NK-92 treated with Interleukin-12 subunit alpha and Interleukin-12 subunit beta, amount 100 ng/mL, for 24 hours (cell line): ENCODE data around the gene EXTL1.

Source experiments
- DNase-seq: peaks from one replicate; lab custom pipeline; 2025; lab: John Stamatoyannopoulos, UW

EXTL1 gene

DNA sequence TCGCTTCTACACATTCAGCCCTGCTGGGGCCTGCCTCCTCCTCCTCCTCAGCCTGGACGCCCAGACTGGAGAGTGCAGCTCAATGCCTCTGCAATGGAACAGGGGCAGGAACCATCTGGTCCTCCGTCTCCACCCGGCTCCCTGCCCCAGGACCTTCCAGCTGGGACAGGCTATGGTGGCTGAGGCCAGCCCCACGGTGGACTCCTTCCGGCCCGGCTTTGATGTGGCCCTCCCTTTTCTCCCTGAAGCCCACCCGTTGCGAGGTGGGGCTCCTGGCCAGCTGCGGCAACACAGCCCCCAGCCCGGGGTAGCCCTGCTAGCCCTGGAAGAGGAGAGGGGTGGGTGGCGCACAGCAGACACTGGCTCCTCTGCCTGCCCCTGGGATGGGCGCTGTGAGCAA, 1.4 kb downstream of the EXTL1 start:
- no peak for DNase-seq

DNA sequence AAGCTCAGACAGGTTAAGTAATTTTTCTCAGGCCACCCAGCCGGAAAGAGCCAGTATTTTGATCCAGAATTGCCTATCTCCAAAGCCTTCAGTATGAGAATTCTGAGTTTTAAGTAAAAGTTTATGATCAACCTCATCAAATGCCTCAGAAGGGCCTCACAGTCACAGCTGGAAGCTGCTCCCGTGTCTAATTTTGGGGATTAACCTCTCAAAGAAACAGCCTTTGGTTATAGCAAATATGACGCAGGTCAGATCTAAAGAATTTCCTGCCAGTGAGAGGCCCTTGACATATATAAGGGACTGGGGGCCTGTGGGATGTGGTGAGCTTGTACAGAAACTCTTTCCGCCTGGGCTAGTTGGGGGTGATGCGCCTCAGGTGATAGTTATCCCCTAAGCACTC, 2.3 kb downstream of the EXTL1 start:
- no peak for DNase-seq

DNA sequence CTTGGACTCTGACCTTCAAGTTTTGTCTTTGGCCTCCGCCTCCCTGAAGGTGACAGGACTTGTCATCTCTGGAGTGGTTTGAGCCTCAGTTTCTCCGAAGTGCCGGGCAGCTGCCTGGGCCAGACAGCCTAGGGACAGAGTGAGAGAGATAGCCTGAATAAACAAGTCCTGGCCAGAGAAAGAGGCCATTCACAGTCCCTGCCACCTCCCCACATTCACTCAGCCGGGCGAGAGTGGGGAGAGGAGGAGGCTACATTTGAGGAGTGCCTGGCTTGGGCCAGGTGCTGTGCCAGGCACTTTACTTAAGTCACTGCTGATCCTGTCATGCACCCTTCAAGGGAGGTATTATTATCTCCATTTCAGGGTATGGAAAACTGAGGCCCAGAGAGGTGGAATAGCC, 3.5 kb downstream of the EXTL1 start:
- DNase-seq = no peak

DNA sequence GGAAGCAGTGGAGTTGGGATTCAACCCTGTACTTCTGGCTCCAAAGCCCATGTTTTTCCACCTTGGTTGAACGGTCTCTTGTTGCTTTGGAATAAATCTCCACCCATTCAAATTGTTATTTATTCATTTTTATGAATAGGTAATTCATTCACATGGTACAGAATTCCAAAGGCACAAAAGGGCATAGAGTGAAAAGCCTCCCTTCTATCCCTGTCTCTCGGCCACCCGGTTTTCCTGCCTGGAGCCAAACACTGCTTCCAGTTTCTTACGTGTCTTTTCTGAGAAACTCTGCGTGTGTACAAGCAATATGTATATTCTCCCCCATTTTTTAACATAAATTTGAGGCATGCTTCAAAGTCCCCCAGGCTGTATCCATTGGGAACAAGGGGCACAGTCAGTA, 3.9 kb downstream of the EXTL1 start:
- no peak for DNase-seq

DNA sequence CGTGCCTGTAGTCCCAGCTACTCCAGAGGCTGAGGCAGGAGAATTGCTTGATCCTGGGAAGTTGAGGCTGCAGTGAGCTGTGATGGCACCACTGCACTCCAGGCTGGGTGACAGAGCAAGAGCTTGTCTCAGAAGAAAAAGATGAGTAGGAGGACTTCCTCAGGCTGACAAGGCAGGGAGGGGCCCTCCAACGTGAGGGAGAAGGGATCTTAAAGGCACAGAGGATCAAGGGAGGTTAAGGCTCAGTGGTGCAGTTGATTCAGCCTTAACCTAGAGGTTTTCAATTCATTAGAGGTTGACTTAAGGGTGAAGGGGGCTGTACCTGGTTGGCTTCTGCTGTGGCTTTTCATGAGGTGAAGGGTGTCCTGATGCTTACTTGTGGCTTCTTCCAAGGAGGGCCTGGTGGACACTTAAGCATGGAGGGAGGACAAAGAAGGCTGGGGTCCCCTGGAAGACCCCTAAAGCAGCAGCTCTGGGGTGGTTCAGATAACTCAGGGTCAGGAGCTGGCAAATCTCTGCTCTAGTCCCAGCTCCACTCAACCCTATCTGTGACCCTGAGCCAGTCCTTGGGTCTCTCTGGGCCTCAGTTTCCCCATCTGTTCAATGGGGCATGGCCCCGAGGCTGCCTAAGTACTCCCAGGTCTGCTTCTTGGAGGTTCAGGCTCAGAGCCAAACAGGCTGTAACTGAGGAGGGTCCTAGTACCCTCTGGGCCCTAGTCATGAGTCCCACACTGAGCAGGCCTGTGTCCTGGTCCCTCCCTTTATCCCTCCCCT, 6.3 kb downstream of the EXTL1 start:
- no peak for DNase-seq

DNA sequence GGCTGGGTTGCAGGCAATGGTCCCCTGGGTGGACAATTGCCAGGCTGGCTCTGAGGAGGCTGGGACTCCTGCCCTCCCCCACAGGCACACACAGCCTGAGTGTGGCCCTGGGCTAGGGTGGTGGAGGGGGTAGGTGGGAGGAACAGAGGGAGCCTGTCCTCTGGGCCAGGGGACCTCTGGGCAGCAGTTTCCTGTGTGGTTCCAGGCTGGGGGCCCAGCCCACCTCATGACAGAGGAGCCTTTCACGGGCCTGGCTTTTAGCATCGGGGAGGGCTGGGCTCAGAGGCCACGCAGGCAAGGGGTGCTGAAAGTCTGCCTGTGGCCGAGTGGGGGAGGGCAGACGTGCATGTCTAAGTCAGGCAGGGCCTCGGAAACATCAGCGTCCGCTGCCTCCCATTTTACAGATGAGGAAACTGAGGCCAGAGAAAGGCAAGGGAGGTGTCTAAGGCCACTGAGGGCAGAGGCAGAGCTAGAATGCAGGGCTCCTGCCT, 7.0 kb downstream of the EXTL1 start:
- no peak for DNase-seq

DNA sequence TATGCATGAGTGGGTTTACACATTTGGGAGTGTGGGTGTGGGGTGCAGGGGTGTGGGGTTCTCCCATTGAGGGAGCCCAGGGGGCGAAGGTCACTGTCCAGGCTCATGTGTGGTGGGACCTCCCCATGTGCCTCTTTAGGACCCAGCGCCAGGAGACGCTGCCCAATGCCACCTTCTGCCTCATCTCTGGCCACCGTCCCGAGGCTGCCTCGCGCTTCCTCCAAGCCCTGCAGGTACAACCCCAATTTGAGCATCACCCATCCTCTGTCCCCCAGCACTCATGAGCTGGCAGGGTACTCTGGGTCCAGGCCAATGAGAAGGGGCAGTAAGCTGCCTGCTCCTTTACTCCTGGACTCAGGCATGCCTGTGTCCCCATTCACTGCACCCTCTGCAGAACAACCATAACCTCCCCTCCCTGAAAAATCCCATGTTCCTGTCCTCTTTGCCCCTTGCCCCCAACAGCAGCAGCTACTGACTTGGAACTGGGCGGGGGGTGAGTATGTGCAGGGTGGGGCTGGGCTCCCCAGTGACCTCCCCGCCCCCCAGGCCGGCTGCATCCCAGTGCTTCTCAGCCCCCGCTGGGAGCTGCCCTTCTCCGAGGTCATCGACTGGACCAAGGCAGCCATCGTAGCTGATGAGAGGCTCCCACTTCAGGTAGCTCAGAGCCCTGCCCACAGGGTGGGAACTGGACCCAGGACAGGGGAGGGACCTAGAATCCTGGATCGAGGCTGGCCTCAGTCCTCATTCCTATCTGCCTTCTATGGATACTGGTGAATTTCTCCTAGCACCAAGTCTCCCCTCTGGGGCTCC, 7.7 kb downstream of the EXTL1 start:
- DNase-seq = no peak

DNA sequence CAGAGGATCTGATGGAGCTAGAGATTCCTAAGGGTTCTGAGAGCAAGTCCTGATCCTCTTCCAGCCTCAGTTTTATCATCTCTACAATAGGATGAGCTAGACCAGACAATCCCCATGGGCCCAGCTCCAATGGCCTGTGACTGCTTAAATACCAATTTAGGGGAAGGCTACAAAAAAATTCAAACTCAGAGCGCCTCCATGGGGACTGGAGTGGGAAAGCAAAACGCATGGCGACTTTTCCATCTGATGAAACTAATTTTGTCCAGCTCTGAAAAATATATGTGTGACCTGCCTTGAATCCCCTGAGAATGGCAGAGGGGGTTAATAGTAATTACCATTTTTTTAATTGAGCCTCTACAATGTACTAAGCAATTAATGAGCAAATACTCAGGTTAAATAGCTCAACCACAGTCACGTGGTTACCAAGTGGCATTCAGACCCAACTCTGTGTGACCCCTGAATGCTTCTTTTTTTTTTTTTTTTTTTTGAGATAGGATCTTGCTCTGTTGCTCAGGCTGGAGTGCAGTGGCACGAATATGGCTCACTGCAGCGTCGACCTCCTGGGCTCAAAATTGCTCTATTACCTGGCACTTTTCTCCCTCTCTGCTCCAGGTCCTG, 8.4 kb downstream of the EXTL1 start:
- DNase-seq = no peak

DNA sequence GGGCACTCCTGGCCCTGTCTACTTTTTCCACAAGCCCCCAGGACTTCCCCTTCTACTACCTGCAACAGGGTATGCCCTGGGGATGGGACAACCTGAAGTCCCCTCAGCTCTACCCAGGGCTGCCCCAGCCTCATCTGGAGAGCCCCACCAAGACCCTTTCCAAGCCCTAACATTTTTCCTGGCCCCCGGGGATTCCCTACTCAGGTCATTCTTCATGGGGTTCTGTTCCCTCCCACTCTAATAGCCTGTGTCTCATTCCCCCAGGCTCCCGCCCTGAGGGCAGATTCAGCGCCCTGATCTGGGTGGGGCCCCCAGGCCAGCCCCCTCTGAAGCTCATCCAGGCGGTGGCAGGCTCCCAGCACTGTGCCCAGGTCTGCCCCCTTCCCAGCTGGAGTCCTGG, 9.6 kb downstream of the EXTL1 start:
- no peak for DNase-seq

DNA sequence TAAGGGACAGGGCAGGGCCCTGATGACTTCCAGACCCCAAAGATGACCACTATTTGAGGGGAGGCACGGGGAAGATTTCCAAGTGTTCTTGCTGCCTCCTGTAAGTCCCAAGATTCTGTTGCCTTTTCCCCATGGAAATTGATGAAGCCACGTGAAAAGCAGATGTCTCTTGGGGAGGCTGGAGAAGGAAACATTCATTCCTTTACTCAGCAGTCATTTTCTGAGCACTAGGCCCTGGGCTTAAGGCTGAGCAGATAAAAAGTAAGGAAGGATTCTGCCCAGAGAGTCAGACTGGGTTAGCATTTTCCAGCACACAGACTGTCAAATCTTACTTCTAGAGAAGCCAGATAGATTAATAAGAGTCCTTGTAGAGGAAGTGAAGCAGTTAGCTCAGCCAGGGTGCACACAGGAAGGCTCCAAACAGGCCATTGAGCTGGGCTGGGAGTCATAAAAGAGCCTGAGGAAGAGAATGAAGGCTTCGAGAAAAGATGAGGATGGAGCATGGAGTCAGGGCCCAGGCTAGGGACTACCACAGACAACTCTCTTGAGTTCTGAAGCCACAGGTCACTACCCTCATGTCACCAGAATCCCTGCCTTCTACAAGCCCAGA, 10.1 kb downstream of the EXTL1 start:
- no peak for DNase-seq

DNA sequence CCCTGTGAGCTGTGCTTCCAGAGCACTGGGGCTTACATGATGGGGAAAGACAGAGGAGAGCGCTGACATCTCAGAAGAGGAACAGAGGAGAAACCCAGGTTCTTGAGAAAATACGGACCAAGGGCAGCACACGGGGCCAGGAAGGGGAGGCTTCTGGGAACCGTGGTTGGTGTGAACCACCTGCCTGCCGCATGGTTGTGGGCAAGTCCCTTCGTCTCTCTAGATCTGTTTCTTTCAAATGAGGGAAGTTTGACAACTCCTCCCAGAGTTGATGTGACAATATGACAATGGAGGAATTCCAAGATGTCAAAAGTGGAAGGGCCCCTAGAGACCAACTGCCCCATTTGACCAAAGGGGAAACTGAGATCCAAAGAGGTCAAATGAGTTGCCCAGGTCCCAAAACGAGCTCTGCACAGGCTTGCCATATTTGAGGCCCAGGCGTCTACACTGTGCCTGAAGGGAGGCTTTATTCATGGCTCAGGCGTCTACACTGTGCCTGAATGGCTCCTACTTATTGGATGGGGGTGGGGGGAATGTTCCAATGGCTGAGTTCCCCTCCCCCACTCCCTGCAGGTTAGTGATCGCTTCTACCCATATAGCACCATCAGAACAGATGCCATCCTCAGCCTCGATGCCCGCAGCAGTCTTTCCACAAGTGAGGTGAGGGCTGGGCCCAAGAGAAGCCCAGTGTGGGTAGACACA, 11.2 kb downstream of the EXTL1 start:
- DNase-seq = no peak

DNA sequence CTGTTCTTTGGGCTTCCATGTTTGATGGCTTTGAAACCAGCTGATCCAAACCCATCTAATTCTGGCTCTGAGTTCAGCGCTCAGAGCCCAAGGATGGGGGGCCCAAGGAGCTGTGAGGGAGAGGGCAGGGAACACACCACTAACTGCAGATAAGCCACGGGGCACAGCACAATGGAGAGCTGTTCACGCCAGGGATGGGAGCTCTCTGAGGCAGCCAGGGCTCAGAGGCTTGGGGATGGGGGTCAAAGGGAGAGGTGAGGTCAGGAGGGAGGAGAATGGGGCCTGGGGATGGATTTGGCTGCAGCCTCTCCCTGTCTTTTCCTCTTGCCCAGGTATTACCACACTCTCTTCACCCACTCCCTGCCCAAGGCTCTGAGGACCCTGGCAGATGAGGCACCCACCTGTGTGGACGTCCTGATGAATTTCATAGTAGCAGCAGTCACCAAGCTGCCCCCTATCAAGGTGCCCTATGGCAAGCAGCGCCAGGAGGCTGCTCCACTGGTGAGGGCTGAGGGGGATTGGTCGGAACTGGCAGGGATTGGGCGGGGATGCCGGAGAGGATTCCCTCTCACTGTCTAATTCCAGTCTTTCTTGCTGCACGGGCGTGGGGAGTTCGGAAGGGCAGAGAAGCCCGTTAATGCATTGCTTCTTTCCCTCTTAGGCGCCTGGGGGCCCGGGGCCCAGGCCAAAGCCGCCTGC, 13.1 kb downstream of the EXTL1 start:
- DNase-seq = no peak

DNA sequence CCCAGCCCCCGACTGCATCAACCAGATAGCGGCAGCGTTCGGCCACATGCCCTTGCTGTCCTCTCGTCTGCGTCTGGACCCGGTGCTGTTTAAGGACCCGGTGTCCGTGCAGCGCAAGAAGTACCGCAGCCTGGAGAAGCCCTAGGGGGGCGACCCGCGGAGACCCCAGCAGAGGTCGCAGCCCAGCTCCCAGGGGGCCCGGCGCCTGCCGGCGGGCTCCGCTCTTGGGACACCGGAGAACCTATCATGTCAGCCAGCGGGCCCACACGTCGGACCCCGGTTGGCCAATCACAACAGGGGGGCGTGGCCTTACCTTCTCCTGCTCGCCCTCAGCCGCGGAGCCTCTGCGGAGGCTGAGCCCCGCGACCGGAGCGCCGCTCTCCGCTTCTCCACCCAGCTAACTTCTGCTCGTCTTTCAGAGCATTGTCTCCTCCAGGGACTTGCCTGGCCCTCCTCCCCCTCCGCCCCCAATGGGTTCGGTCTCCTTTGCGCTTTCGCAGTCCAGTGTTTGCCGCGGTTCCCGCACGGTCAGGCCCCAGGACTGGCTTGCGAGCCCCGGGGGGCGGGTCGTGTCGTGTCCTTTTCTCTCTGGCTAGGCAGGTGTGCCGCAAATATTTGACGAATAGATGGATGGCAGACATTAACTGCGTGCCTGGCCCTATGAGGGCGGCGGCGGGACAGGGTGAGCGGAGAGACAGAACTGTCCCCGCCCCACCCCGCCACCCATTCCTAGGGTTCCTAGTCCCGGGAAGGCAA, 13.8 kb downstream of the EXTL1 start:
- peak; percentile 79 for DNase-seq

DNA sequence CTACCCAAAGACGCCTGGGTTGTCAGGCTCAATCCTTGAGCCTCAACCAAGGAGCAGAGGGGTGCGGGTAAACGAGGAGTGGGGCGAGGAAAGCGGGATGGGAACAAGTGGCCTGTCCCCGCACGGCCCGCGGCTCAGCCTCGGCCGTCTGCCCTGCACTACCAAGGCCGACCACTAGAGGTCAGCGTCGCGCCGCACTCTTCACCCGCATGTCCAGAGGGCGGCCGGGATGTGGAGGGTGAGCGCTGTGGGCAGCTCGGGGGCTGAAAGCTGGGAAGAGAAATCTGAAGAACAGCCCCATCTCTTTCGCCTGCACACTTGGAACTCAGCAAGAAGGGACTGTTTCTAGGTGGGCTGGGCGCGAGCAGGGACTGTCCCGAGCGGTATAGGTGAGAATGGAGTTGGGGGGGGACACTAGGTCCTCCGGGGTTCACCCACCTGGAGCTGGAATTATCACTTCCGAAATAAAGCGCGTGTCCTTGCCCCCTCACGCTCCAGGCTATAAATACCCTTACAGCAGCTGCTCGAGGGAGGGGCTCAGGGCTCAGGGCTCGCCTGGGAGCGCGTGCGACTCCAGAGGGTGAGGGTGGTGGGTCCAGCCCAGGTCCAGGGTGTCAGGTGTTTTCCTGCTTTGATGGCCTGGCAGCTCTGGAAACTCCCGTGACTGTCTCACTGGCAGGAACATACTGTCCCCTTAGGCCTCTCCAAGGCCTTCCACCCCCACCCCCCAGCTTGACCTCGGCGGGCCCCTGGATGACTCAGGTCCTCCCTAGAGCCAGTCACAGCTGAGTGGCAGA, 14.6 kb downstream of the EXTL1 start:
- DNase-seq = peak; percentile 47

DNA sequence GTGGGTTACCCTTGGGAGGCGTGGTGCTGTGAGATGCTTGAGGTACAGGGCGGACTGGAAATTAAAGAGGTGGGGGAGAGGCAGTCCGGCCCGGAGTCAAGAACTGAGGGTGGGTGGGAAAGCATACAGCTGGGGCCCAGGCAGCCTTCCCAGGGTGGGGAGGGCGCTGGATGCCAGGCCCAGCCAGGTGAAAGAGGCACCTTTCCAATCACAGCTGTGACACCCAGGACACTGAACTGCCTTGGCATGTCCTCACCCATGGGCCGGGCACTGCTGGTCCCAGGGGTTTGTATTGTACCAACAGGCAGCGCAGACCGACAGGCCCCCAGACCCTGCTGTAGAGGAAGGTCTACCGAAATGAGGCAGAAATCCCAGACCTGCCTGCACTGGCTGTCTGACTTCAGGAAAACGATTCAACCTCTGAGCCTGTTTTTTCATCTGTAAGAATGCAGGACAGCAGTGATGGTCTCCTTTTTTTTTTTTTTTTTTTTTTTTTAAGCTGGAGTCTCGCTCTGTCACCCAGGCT, 15.2 kb downstream of the EXTL1 start:
- DNase-seq = no peak

DNA sequence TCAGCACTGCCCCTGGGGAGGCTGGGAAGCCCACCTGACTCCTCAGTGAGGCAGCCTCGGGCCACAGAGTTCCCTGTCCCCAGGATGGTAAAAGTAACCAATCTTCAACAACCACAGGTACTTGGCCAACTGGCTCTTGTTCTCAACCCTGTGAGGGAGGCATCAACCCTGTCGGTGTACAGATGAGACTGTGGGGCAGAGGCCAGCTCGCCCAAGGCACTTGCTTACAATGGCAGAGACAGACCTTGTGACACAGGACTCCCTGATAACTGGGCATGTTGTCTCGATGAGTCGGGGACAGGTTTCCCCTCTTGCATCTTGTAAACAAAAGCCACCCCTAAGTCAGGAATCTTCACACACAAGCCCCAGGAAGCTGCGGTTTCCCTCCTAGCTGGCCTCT, 16.3 kb downstream of the EXTL1 start:
- DNase-seq = no peak

DNA sequence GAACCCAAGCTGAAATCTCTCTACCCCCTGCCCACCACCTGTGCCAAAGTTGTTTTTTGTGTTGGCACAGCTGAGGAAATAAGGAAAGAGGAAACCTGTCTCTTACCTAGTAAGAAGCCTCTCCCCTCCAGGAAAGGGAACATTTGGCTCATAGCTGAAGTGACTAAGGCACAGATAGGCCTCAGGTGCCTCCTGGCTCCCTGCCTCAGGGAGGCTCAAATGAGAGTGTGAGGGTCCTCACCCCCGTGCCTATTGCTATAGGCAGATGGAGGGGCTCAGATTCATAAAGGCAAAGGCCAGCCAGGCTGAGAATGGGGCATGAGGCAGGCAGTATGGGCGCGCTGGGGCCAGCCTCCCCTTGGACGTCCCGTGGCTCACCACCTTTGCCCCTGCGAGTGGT, 16.9 kb downstream of the EXTL1 start:
- no peak for DNase-seq

DNA sequence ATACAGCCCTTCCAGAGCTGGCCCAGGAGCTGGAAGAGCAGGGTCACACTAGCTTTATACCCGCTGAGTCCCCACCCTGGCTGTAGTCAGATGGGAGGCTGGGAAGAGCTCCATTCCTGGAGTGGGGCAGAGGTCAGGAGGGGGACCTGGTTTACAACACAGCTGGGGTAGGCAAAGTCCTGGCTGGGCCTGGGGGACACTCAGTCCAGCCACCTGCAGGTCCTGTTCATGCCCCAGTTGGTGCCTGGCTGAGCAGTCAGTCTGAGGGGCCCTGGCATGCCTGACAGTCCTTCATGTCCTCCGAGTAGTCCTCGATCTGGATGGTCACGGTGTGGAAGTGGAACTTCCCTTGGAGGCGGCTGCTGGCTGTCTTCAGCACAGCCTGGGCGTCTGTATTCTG, 17.3 kb downstream of the EXTL1 start:
- DNase-seq = no peak

DNA sequence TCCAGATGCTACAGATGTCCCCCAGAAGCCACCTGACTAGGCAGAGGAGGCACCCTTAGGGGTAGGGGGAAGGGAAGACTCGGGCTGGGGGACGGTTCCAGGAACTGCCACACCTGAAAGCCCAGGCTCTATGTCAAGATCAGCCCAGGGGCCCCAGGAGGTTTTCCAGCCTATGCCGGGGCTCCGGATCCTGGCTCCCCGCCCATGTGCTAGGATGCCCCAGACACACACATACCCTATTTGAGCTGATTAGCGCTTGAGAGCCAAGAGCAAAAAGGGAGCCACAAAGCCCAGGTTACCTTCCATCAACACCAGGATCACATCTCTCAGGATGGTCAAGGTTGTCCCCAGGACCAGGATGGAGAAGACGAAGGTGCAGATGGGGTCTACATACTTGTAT, 19.8 kb downstream of the EXTL1 start:
- DNase-seq = no peak
